Cerebellar cortex (tissue), 1 donor: ENCODE measurements around the gene HES7.
A peak's percentile ranks its signal among the peaks of the same experiment; 100 is the strongest.
"Not testable (repeated sequence)": the region's sequence is repeated elsewhere in the genome, so short reads cannot be mapped to it uniquely, and the experiment has no call there.

ENCODE experiments used
- DNase-seq: peaks from one replicate; pipeline ENCODE4 v3.0.0-alpha.2; 2015; ENCODE audit warnings: low spot score

The HES7 gene

DNA sequence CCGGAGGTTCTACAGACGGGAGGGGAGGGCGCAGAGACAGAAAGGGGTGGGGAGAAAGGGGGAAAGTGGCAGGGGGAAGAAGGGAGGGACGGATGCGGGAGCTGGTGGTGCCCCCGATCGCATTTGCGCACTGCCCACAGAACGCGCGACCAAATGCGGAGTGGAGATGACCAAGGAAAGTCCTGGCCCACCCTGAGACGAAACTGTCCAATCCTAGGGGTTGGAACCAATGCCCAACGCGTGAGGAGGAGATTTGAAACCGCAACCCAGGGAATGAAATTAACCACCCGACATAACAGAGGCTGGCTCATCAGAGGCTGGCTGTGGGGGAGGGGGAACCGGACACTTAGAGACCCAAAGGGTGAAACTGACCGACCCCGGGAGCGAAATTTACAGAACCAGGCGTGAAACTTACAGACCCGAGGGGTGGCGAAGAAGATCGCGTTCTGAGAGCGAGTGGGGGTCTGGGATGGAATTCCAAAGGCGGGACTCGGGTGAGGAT lies 1.4 kb downstream of the HES7 start:
- DNase-seq: peak; percentile 53

GRCh38 chr17:8121681-8122421 lies 2.1 kb downstream of the HES7 start:
- peak; percentile 70 for DNase-seq

- no peak for DNase-seq
Observed at GRCh38 chr17:8121407-8121680, 2.6 kb downstream of the HES7 start.

GRCh38 chr17:8120520-8121406 lies 3.1 kb downstream of the HES7 start:
- peak; percentile 87 for DNase-seq

DNA sequence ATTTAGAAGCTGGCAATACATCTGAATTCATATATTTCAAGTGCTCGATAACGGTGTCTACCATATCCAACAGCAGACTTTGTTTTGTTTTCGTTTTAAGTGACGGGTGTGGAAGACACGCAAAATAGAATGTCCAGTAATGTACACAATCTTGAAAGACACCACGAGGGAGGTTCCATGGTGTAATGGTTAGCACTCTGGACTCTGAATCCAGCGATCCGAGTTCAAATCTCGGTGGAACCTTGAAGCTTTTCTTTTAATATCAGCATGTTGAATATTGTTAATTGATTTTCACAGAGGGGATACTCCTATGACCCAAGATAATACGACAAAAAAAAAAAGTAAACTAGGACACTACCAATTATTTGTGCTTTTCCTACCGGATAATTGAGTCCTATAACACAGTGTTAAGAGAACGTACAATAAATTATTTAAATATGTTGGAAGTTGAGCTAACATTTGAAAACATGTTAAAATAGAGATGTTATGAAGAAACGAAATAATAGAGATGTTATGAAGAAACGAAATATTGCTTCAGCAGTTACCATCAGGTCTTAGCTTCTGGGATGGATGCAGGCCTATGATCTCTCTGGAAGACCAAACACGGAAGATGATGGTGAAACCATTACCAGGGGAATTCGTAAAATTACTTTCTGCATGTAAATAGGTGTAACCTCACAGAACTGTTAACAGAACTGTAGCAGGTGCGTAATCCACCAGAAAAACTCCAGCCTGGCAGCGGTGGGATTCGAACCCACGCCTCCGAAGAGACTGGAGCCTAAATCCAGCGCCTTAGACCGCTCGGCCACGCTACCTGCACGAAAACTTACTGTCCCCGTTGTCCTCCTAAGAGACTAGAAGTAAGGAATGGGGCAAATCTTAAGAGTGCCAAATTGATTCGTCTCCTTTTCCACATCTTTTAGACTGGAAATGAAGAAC lies 4.1 kb downstream of the HES7 start:
- peak; percentile 97 for DNase-seq

DNA sequence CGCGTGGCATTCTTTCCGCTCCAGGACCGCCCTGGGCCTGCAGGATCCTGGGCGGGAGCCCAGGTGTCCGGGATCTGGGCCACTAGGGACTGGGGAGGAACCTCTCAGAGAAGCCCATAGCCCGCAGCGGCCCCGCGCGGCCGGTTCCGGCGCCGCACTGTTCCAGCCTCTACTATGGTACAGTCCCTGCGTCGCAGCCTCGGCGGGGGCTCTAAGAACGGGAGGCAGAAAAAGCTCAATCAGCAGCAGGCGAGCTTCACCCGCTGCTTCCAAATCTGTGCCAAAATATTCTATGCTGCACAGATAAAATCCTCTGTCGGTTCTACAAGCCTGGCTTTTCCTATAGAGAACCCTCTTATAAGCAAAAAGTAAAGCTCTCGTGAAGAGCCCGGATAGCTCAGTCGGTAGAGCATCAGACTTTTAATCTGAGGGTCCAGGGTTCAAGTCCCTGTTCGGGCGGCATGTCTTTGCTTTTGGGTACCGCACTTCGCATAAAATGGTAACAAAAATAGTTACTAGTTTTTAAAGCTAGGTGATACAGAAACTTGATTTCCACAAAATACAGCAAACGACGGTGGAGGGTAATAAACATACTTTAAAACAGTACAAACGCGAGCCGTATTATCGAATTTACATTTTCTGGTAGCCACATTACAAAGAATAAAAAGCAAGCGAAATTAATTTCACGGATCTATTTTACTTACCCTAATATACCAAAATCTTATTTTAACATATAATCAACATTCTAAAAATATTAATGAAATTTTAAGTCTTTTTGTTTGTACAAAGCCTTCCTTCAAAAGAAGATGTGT lies 4.9 kb downstream of the HES7 start:
- DNase-seq: peak; percentile 95

DNA sequence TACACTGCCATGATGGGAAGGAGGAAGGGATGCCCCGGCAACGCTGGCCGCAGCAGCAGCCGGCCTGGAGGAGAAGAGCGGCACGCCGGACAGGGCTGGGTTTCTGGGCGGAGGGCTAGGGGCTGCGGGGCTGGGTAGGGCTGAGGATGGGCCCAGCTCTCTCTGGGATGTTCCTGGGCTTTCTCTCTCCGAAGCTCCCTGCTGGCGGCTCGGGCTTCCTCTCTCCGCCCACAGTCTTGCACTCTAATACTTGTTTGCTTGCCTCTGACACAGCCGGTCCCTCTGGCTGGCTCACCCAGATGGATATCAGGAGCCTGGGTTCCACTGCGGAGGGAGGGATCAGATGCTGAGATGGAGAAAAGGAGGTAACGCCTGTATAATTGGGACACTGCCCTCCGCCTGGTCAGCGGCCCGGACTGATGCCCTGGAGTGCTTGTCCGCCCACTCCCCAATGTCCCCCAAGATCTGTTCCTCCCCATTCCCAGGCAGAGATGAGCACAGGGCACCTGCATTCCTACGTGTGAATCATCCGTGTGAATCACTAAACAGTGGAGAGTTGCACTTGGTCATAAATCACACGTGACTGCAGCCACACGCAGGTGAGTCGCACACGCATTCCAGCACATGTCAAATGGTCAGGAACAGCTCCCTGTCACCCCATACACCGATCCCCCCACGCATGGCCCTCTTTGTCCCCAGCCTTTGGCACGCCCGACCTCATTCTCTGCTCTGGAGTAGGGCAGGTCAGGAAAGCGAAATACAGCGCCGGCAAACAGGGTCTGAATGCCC lies 5.7 kb downstream of the HES7 start, which contains the start of gene ALOXE3:
Gene ALOXE3, minus strand, starts transcription at position 535 of the 789 bp plus-strand sequence. Its CDS starts 524 bp downstream, at position 11.
- peak; percentile 68 for DNase-seq

- peak; percentile 23 for DNase-seq
Observed at GRCh38 chr17:8117367-8117979, 6.4 kb downstream of the HES7 start.

DNA sequence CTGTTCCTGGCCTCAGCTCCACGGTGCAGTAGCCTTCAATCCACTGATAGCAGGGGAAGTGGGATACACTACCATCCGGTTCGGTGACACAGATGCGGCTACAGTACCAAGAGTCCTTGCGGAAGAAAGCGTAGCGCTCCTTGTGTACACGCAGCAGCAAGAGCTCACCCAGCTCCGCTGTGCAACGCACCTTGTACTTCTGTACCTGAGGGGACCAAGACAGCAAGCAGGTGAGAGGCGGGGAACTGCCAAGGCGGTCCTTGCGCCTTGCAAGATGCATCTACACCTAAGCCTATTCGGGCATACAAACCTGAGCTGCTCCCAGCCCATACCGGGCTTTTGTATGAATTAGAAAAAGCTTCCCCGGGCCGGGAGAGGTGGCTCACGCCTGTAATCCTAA lies 7.1 kb downstream of the HES7 start:
- DNase-seq: no peak

DNA sequence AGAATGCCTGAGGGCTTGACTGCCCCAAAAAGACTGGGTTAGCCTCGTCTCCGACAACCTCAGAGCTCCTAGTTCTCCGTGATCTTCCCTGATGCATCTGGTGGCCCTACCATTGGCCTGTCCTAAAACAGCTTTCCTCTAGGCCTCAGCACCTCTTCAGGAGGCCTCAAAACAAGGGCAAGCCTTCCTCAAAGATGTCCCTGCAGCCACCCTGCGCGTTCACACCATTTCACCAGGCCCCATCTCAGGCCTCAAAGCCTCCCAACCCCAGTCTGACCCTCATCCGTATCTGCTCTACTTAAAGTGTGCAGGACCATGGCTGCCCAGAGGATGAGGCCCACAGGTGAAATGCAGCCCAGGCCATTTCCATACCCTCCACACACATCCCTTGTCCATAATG lies 13.0 kb downstream of the HES7 start:
- no peak for DNase-seq

- DNase-seq: no peak
Observed at GRCh38 chr17:8110456-8110804, 13.5 kb downstream of the HES7 start.

DNA sequence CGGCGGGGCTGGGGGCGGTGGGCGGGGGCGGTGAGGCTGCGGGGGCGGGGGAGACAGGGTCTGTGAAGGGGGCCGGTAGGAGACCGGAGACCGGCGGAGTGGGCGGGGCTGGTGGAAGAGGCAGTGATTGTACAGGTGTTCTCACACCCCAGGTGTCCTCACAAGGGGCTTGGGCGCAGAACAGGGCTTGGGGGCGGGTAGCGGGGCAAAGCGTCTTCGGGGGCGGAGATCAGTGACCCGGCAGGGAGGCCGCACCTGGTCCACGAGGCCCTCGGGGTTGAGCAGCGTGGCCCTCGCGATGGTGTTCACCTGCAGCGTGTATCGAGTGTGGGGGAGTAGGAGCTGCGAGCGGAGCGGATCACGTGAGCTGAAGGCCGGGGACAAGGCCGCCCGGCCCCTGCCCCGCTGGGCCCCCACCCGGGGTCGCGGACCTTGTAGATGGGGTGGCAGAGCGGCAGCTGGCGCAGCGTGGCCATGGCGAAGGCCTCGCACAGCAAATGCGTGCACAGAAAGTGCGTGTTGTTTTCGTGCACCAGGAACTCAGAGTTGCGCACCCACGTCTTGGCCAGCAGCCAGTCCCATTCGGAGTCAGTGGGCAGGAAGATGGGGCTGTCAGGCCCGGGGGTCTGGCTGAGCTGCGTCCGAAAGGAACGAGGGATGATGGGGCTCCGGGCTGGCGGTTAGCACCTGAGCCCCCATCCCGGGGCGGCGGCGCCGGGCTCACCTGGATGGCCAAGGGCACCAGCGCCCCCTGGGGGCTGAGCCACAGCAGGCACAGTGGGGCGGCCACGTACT lies 14.0 kb downstream of the HES7 start:
- peak; percentile 46 for DNase-seq

GRCh38 chr17:8108972-8109660 lies 14.8 kb downstream of the HES7 start:
- no peak for DNase-seq

DNA sequence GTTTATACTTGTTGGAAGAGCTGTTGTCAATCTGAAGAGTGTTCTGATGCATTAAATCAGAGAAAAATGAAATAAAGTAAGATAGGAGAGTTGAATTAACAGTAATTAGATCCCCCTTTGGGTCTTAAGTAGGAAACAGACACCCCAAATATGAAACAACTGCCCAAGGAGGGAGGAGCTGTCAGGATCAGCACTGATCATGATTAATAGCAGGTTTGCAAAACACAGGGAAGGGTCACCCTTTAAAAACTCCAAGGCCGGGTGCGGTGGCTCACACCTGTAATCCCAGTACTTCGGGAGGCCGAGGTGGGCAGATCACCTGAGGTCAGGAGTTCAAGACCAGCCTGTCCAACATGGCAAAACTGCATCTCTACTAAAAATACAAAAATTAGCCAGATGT lies 16.9 kb downstream of the HES7 start:
- not testable (repeated sequence) for DNase-seq

GRCh38 chr17:8105957-8106398 lies 17.9 kb downstream of the HES7 start:
- no peak for DNase-seq

GRCh38 chr17:8104911-8105310 lies 19.0 kb downstream of the HES7 start:
- no peak for DNase-seq

GRCh38 chr17:8103549-8103948 lies 20.4 kb downstream of the HES7 start:
- no peak for DNase-seq

- no peak for DNase-seq
Observed at GRCh38 chr17:8101721-8102120, 22.2 kb downstream of the HES7 start.
